ENCODE data around the gene BRF1. TPM values are rescaled to one million over a fixed set of nuclear protein-coding genes. Genes with fewer than 3 reads are reported as not detected.

Gene BRF1
- total RNA-seq, 1 experiment from 2014 or later: 41.2 TPM

DNA sequence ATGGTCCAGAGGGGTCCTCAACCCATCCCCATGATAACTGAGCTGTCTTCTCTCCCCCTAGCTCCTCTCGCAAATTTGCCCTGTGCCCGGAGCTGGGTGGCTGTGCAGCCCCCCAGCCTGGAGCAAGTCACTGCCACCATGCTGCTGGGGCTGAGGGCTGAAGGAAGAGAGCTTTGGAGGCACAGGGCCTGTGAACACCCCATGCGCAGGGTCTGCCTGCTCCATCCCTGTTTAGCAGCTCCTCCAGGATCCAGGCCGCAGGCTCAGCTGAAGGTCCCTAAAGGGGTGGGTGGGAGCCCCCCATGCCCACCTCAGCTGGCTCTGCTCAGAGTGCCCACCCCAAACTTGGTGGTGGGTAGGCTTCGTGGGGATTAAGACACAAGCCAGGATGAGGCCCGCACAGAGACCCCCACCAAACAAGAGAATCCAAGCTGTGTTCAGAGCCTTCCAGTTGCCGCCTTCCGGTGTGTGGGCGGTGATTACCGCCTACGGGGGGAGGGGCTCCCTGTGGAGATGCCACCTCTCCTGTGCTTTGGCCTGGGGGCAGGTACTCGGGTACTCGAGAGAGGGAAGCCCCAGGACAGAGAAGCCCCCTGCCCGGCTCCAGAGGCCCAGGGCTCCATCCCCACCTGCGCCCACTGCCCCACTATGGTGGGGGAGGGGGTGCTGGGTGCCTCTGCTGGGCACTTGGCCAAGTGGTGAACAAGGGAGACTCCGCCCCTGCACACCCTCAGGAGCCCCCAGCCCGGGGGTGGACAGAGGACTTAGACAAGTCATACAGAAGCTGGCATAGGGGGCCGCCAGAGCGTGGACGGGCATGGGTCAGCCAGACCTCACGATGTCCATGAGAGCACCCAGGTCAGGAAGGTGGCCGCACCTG lies 130.8 kb downstream of the BRF1 start:
- no peaks in the 10 kb centered on the region for H3K9me2 ChIP-seq (ENCODE audit: insufficient read depth)
- H4K20me1 ChIP-seq (ENCODE audit: insufficient read depth): no peaks in the 10 kb centered on the region; the same call in 1 of the 2 replicates
- no peak for DNase-seq (ENCODE audit: low read depth, low spot score)
- no peak overlapping the region for H3K4me3 ChIP-seq (replicated peaks in 1 of 2; ENCODE audit: low read depth in 1 of 2, low read length in 2 of 2)
- RAD21 ChIA-PET (ENCODE audit: low non-redundant PET in 1 of 2, low total read pairs in 2 of 2, uncharacterized antibody in 2 of 2, unreplicated experiment in 2 of 2): no interaction called here
- H3K36me3 ChIP-seq (ENCODE audit: control insufficient read depth in 1 of 2, insufficient read depth in 2 of 2, low read length in 2 of 2): peaks cover 0 to 3% of the 10 kb centered on the region in 2 experiments; a peak in 1 of 4 replicates
- peaks cover 38 to 52% of the 10 kb centered on the region in 2 experiments for H3K4me1 ChIP-seq (ENCODE audit: control insufficient read depth in 1 of 2, insufficient read depth in 2 of 2, low read length in 2 of 2)
- intact Hi-C loops (cut with micrococcal nuclease): loop anchor here (10.0 kb wide), 1 partner anchor 195 kb away; the partner anchor contains the start of gene AHNAK2
- POLR2A ChIA-PET: interaction anchor here (1.3 kb wide), 1 partner anchor 83 kb away, joined by 3 read pairs; no protein-coding TSS in a partner anchor
- no peaks in the 10 kb centered on the region for H3K9me3 ChIP-seq (ENCODE audit: control insufficient read depth in 1 of 2, insufficient read depth in 1 of 2, low read depth in 1 of 2, low read length in 2 of 2)
- ATAC-seq: no peak
- peak overlapping the region; percentile 33; the same call in 1 of the 2 replicates for H3K27ac ChIP-seq (ENCODE audit: low read depth, low read length)
- CTCF ChIA-PET: interaction anchor here (0.8 to 2.1 kb wide), 4 partner anchors 10 to 182 kb away, joined by 4 to 10 read pairs (median 5); no protein-coding TSS in a partner anchor
- BruUV-seq (replicated peaks): no TSS peak
- no peak overlapping the region for H2AFZ ChIP-seq (ENCODE audit: low read depth, low read length, poor library complexity, severe bottlenecking)
- H3K79me2 ChIP-seq (ENCODE audit: insufficient read depth, low read length): peaks cover 25% of the 10 kb centered on the region
- H3K27me3 ChIP-seq (ENCODE audit: insufficient read depth, low read length): no peaks in the 10 kb centered on the region
- H3K4me2 ChIP-seq (ENCODE audit: low read length): peak overlapping the region; percentile 79
- peak overlapping the region; percentile 5; the same call in 1 of the 2 replicates for H3K9ac ChIP-seq (ENCODE audit: low read length)
- TF ChIP-seq TCF7L2 (IDR thresholded peaks at IDR 0.05; ENCODE audit: borderline replicate concordance, extremely low read depth, insufficient read depth, insufficient read length) (no peak), SRF (IDR thresholded peaks at IDR 0.05; ENCODE audit: low read depth) (no peak), ZFX (IDR thresholded peaks at IDR 0.05) (no peak), CEBPB (IDR thresholded peaks at IDR 0.05; ENCODE audit: low read depth) (no peak), YY1 (IDR thresholded peaks at IDR 0.05; ENCODE audit: extremely low read depth, insufficient replicate concordance, low read depth, low read length) (no peak), POLR2A (IDR thresholded peaks at IDR 0.05; ENCODE audit: borderline replicate concordance, extremely low read depth, insufficient read depth, insufficient read length) (no peak), ATF3 (IDR thresholded peaks at IDR 0.05) (no peak), FOSL1 (IDR thresholded peaks at IDR 0.05; ENCODE audit: low read depth) (no peak), EZH2 (IDR thresholded peaks at IDR 0.05) (no peak), REST (IDR thresholded peaks at IDR 0.05; ENCODE audit: low read depth) (no peak), SIN3A (IDR thresholded peaks at IDR 0.05; ENCODE audit: low read depth) (no peak), MAX (IDR thresholded peaks at IDR 0.05) (no peak), CBX3 (IDR thresholded peaks at IDR 0.05; ENCODE audit: low read depth) (no peak), EGR1 (IDR thresholded peaks at IDR 0.05; ENCODE audit: low read depth) (no peak), POLR2AphosphoS5 (IDR thresholded peaks at IDR 0.05; ENCODE audit: low read depth, low read length) (no peak), ZBTB33 (IDR thresholded peaks at IDR 0.05; ENCODE audit: extremely low read depth, insufficient replicate concordance, low read length) (no peak), RAD21 (IDR thresholded peaks at IDR 0.05; ENCODE audit: low read depth) (no peak)
- TF ChIP-seq, protein P1, sequence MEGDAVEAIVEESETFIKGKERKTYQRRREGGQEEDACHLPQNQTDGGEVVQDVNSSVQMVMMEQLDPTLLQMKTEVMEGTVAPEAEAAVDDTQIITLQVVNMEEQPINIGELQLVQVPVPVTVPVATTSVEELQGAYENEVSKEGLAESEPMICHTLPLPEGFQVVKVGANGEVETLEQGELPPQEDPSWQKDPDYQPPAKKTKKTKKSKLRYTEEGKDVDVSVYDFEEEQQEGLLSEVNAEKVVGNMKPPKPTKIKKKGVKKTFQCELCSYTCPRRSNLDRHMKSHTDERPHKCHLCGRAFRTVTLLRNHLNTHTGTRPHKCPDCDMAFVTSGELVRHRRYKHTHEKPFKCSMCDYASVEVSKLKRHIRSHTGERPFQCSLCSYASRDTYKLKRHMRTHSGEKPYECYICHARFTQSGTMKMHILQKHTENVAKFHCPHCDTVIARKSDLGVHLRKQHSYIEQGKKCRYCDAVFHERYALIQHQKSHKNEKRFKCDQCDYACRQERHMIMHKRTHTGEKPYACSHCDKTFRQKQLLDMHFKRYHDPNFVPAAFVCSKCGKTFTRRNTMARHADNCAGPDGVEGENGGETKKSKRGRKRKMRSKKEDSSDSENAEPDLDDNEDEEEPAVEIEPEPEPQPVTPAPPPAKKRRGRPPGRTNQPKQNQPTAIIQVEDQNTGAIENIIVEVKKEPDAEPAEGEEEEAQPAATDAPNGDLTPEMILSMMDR (IDR thresholded peaks at IDR 0.05 in 2 of 3, conservative IDR thresholded peaks at IDR 0.05 in 1 of 3; ENCODE audit: borderline replicate concordance in 1 of 3, insufficient read depth in 1 of 3, low read depth in 2 of 3, low read length in 2 of 3): no peak

Data from HCT116 (cell line).